Cardiac septum (tissue), 1 donor: Measurements from ENCODE around the gene MAD1L1. TPM values are rescaled to one million over a fixed set of nuclear protein-coding genes. Genes with fewer than 3 reads are reported as not detected.
"Not testable (repeated sequence)": the region's sequence is repeated elsewhere in the genome, so short reads cannot be mapped to it uniquely, and the experiment has no call there.

Experiments
- DNase-seq: peaks from one replicate; pipeline ENCODE4 v3.0.0-alpha.2; 2020; ENCODE audit warnings: low spot score
- intact Hi-C: fragments of 100-400 bp; cut with DNase I; formaldehyde crosslinking; loops from one replicate; pipeline ENCODE4 v1.14.0; 2022
- total RNA-seq: library from RNA; stranded (reverse); fragmentation: NEBNext Ultra II Directional; extraction: Animal tissue kit (Norgen Biotek cat#: 25700); gene quantifications from one replicate; pipeline ENCODE4 v1.2.1, GENCODE V29; 2021
- donor health status: DM: no; HTN: no; CAD: no.

The MAD1L1 gene
- total RNA-seq, 1 donor from 2014 or later: 13.5 TPM

DNA sequence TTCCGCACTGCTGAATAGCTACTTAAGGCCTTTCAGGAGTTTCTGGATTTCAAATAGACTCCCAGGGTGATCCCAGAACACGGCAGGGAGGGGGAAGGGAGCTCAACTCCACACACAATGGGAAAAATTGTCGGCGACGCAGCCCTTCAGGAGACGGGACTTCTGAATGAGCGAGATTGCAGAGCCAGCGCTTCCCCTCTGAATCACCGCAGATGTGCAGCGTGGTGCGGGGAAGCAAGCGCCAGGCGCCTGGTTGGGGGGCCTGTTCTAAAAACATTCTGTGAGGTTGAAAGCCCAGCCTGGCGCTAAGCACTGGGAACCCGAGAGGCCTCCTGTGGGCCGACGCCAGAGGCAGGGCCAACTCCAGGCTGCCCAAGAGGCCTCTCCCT, 163.3 kb downstream of the MAD1L1 start:
- DNase-seq: no peak
- intact Hi-C loops: no loop called here

DNA sequence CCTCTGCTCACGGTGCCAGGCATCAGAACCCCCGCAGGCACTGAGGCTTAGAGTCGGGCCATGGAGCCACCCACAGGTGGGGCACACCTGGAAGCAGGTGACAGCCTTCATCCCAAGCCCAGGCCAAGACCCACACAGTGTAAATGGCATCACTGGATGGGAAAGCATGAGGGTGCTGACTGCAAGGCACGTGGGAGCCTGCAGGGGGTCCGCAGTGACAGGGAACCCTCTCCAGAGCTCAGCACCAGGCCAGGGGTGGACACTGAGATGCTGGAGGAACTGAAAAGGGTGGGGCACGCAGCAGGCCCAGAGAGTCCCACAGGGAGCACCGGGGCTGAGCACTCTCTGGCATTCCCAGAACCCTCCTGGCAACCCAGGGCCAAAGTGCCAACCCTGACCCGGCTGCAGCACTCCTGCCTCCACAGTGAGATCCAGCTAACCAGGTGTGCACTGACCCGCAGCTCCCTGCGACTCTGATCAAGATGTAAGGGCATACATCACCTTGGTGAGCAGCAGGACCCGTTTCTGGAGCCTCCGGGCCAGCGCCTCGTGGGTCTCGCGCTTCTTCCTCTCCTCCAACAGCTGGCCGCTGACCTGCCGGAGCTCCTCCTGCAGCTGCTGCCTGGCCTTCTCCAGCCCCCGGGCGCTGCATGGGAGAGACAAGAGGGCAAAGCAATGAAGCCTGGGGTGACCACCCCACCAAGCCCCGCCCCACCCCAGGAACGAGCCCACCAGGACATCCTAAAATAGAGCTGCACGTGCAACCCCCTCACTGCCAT, 163.9 kb downstream of the MAD1L1 start:
- intact Hi-C loops: no loop called here
- DNase-seq: no peak

DNA sequence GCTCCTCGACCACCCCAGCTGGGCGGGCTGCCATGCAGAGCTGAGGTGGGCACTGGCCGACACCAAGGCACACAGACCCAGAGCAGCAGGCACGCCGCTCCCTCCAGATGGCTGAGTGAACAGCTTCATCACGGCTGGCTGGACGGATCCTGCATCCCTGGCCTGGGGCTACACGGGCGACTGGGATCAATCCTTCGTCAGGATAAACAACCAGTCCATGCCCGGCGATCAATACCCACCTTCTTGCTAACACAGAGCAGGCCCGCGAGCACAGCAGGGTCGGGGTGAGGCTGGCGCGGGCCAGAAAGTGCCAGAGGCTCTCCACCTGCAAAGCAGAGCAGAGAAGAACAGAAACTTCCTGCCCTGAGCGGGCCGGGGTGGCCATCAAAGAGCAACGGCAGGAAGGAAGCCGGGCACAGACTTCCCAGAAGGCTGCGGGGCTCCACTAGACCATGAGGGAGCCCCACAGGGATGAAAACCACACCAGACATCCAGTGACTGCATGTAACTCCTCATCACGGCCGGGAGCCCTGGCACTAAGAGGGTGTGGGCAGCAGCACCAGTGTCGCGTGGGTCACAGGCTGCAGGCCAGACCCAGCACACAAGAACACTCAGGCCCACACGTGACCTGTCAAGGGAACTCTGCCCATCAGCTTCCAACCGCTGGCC, 166.4 kb downstream of the MAD1L1 start:
- DNase-seq: no peak
- intact Hi-C loops: no loop called here

DNA sequence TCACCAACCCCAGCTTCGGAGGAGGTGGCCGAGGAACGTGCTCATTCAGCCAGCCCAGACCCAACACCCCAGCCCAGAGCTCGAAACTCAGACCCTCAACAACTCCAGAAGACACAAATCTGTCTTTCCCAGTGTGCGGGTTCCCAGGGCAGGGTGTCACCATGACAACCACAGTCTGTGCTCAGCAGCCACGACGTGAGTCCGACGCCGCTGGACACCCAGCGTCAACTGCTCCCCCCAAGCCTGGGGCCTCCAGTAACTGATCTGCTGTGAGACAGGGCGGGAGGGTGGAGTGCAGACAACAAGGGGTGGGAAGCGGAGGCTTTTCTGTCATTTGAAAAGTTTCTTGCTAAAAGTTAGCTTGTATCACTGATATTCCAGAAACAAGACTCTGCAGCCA, 167.2 kb downstream of the MAD1L1 start:
- intact Hi-C loops: no loop called here
- DNase-seq: no peak

DNA sequence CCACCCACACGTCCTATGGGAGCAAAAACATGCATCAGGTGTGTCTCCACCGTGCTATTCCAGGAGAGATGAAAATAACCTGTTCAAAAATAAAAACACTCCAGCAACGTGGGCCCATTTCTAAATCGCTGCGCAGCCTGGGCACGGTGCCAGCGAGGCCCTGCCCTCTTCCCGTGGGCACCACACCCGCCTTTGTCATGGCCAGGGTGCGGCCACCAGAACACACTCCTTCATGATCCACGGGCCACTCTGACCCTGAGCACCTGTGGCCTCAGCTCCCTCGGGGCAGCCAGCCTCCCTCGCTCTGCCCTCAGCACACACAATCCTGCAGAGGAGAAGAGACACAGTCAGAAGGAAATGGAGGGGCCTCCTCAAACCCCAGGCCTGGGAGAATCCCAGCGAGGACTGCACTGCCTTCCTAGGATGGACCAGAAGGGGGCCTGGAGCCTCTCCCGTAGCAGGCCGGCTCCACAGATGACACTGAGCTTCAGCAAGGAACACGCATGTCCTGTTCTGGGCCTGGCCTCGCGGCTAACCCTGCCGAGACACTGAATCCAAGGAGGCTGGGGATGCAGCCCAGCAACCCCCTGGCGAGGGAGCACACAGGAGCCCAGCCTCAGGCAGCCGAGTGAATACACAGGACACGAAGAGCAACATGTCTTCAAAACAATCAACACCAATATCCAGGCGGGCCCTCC, 169.0 kb downstream of the MAD1L1 start:
- intact Hi-C loops: no loop called here
- DNase-seq: no peak

DNA sequence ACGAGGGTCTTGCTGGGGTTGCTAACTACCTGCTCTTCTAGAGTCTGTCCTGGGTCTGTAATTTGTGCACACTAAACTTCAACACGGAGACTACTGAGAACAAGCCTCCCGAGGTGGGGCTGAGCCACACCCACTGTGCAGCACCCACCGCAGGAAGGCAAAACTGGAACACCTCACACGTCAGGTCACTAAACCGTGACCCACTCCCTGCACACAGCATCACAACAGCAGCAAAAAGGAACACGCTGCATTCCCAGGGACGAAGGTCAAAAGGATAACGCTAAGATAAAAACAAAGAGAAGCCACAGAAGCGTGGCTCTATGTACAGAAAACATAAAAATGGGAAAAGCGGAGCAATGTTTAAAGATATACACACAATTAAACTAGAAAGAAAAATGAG, 170.1 kb downstream of the MAD1L1 start:
- intact Hi-C loops: no loop called here
- no peak for DNase-seq

DNA sequence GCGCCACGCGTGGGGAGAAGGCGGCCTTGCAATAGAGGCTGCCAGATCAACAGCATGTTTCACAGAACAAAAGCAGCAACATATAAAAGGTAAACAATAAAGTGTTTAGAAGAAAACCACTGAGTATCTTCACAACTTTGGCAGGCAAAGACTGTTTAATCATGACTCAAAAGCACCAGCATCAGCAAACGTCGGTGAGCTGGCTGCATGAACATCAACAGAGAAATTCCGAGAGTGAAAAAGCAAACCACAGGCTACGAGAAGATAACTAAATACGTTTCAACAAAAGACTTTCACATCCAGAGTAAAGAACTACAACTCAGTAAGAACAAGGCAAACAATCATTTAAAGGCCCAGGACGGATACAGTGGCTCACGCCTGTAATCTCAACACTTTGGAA, 172.0 kb downstream of the MAD1L1 start:
- DNase-seq: no peak
- intact Hi-C loops: no loop called here

DNA sequence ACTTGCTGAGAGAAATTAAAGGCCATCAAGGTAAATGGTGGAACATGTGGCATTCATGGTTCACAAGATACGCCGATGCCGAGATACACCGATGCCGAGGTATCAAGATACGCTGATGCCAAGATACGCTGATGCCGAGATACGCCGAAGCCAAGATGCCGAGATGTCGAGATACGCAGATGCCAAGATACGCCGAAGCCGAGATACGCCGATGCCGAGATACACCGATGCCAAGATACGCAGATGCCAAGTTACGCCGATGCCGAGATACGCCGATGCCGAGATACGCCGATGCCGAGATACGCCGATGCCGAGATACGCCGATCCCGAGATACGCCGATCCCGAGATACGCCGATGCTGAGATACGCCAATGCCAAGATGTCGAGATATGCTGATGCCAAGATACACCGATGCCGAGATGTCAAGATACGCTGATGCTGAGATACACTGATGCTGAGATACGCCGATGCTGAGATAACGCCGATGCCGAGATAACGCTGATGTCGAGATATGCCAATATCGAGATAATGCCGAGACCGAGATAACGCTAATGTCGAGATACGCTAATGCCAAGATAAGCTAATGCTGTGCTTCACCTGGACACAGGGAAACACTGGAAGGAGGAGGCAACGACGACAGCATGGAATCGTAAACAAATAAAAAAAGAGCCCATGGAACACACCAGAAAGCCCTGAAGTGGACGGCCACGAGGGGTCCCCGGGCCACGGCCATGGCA, 172.6 kb downstream of the MAD1L1 start:
- DNase-seq: no peak
- intact Hi-C loops: no loop called here

- DNase-seq, intact Hi-C loops: not testable (repeated sequence)
Measured at GRCh38 chr7:2058246-2058645, 174.5 kb downstream of the MAD1L1 start.

GRCh38 chr7:2055956-2056355, 176.8 kb downstream of the MAD1L1 start:
- intact Hi-C loops: no loop called here

DNA sequence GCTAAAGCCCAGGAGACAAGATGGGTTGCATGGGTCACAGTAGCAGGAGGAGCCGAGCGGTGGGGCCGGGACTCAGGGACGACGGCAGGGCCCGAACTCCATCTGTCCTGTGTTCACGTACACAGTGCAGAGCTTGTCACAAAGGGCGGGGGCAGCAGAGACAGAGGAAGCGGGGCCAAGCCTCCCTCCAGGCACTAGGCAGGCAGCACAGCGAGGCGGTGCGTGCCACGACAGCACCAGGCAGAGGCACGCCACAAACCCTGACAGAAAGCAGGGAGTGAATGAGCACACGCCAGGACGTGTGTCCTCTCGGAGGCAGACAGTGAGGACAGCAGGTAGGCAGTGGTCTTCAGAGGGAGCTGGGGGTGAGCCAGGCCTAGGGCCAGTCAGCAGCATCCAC, 177.8 kb downstream of the MAD1L1 start:
- DNase-seq: no peak
- intact Hi-C loops: no loop called here

More at GRCh38 chr7:2055956-2056355, 176.8 kb downstream of the MAD1L1 start:
- no peak for DNase-seq

- intact Hi-C loops: no loop called here
- no peak for DNase-seq
Measured at GRCh38 chr7:2053395-2053794, 179.3 kb downstream of the MAD1L1 start.

DNA sequence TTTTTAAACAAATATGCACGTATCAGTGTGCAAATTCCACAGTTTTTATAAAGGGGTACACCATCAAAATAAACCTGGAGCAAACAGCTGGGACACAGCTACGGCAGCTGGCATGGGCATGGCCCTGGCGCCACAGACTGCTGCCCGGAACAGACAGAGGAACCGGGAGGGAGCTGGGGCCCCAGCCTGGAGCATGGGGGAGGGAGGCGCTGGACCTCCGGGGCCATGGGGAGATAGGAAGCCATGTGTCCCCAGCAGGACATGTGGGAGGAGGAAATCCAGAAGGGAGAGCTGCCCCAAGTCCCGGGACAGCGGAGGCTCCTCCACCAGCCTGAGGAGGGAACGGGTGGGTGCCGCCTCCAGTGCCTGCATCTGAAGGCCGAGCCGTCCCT, 180.1 kb downstream of the MAD1L1 start:
- intact Hi-C loops: no loop called here
- no peak for DNase-seq

DNA sequence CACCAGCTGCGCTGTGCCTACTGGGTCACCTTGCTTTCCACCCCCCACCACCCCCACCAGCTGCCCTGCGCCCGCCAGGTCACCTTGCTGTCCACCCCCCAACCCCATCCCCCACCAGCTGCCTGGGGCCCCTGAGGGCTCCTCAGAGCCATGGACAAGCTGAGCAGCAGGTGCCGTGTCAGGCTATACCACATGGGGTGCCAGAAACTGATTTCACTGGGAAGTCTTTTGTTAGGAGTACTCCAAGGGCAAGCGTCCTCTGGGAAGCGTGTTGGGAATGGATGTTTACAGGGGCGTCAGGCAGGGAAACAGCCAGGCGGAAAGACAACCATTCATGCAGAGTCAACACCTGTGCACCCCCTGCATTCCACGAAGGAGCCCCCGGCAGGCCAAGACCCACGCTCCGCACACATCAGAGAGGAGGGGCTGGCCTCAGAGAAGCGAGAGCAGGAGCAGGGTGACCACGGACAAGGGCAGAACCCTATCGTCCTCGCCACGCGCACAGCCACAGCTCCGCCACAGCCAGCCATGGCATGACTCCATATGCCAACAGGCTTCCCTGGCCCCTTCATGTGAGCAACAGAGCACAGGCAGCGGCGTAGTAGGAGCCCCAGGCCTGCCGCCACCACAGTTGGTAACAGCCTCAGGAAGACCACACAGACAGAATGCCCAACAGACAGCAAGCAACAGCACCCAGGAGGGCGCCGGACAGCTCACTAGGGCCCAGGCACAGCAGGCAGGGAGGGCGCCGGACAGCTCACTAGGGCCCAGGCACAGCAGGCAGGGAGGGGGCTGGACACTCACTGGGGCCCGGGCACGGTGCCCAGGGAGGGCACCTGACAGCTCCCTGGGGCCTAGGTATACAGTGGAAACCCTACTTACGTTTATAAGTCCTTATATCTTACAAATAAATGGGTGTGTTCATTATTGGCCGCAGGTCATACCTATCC, 180.8 kb downstream of the MAD1L1 start:
- no peak for DNase-seq
- intact Hi-C loops: no loop called here

DNA sequence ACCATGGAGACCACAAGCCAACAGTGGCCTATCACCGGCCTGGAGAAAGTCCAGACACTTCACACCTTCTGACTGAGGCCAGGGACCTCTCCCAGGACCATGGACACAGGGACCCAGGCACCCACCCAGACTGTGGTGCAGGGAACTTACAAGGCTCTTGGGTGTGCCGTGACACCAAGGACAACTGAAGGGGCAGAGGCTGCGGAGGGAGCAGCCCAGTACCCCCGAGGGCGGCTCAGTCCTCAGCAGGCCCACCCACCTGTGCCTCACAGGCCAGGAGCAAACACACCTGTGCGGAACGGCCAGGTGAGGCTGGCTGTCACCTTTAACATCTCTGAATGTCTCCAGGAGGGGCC, 182.3 kb downstream of the MAD1L1 start:
- intact Hi-C loops: no loop called here
- DNase-seq: no peak

- DNase-seq: no peak
Measured at GRCh38 chr7:2049782-2050510, 182.8 kb downstream of the MAD1L1 start.

GRCh38 chr7:2049111-2049781, 183.5 kb downstream of the MAD1L1 start:
- DNase-seq: no peak
- intact Hi-C loops: no loop called here

More at GRCh38 chr7:2049782-2050510, 182.8 kb downstream of the MAD1L1 start:
- intact Hi-C loops: no loop called here

GRCh38 chr7:2048531-2048930, 184.2 kb downstream of the MAD1L1 start:
- no peak for DNase-seq
- intact Hi-C loops: no loop called here
